NCI-H82 (cell line): ENCODE data around the gene FJX1.
"Not testable (repeated sequence)": the region's sequence is repeated elsewhere in the genome, so short reads cannot be mapped to it uniquely, and the experiment has no call there.

Experiments
- DNase-seq: peaks from one replicate; lab custom pipeline; 2025; lab: John Stamatoyannopoulos, UW

FJX1 gene

GRCh38 chr11:35668350-35668749 lies 50.1 kb downstream of the FJX1 start:
- DNase-seq: not testable (repeated sequence)
